ENCODE results near the gene TSHR. TPM values are rescaled to one million over a fixed set of nuclear protein-coding genes. Genes with fewer than 3 reads are reported as not detected.
"Not testable (repeated sequence)": the region's sequence is repeated elsewhere in the genome, so short reads cannot be mapped to it uniquely, and the experiment has no call there.

The TSHR gene
- total RNA-seq, 2 donors from 2014 or later = not detected

DNA sequence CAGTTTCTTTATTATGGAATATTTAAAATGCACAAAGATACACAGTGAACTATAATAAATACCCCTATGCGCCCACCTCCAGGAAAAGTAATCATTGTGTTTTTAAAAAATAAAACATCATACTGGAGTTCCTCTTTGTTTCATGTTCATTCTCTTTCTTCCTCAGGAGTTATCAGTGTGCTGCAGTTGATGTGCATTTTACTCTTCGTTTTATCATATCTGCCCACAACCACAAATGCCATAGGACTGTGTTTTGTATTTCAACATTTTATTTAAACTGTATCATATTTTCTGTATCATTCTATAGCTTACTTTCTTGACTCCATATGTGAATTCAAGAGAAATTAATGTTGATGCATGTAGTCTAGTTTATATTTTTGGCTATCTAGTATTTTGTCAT is 53.9 kb downstream of the TSHR start:
- ATAC-seq = no peak
- Mint-ChIP-seq H3K9me3 (no peaks in the 10 kb centered on the region), H3K36me3 (no peaks in the 10 kb centered on the region), H3K27ac (no peak overlapping the region)
- no peak for DNase-seq (ENCODE audit: low spot score in 2 of 2)

DNA sequence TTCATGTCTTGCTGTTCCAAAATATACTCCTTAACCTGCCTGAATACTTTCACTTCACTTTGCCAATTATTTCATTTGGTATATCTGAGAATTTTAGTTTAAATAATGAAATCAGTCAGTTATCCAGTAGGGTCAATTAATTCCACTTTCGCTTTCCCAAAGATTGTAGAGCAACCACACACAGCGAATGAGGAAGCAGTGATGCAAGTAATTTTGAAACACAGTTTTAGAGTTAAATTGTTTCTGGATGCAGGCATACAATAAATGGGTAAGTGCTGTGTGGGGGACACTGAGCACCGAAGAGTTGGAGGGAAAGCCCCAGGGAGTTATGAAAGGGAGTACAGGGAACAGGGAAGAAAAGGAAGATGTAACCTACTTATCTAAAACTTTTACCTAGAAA is 62.8 kb downstream of the TSHR start:
- no peak for ATAC-seq
- no peaks in the 10 kb centered on the region for H3K36me3 Mint-ChIP-seq
- no peak for DNase-seq (ENCODE audit: low spot score in 2 of 2)
- no peaks in the 10 kb centered on the region for H3K9me3 Mint-ChIP-seq
- peak overlapping the region in 1 of 2 donors; percentile 55 for H3K27ac Mint-ChIP-seq

DNA sequence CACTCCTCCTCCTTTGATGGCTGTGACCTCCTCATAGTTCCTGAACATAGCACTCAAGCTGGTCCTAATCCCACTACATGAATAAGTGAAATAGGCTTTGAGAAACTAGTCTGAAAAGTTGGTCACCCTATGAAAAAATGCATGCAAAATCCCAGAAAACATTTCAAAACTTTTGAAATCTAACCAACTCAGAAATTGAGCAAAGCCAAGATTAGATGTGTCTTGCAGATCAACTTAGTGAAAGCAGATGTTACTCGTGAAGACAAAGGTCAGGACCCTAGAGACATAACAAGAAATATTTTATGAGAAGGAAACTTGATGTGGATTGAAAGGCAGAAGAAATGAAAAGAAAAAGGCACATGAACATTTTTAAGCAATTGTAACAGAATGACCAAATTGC is 63.3 kb downstream of the TSHR start:
- no peak for ATAC-seq
- Mint-ChIP-seq H3K36me3 (no peaks in the 10 kb centered on the region), H3K9me3 (no peaks in the 10 kb centered on the region), H3K27ac (no peak overlapping the region)
- DNase-seq (ENCODE audit: low spot score in 2 of 2) = no peak

DNA sequence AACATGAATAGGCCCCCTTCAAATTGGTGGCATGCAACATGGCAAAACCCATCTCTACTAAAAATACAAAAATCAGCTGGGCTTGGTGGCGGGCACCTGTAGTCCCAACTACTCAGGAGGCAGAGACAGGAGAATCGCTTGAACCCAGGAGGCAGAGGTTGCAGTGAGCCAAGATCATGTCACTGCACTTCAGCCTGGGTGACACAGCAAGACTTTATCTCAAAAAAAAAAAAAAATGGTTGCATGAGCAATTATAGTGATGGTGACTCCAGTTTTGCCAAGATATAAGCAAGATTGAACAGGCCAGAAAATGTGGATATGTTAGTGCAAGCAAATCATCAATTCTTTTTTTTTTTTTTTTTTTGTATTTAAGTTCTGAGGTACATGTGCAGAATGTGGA is 63.7 kb downstream of the TSHR start:
- not testable (repeated sequence) for DNase-seq (ENCODE audit: low spot score in 2 of 2); H3K9me3 Mint-ChIP-seq; ATAC-seq; H3K36me3 Mint-ChIP-seq; H3K27ac Mint-ChIP-seq

DNA sequence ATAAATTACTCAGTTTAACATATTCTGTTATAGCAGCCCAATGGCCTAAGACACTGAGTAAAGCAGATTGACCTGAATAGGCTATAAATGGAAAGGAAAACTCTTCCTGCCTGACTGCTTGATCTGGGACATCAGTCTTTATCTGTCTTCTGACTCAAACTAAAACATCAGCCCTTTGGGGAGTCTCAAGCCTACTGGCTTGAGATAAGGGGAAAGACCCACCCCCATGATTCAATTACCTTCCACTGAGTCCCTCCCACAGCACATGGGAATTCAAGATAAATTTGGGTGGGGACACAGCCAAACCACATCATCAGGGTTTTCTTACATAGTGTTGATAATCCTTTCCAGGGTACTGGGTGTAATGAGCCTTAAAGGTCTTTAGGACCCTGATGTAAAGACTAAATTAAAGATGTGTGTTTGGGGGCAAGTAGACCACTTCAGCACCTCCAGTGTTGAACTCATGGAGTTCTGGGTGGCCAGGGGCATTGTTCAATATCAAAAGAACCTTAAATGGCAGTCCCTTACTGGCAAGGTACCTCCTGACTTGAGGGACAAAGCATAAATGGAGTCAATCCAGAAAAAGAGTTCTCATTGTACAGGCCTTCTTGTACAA is 67.8 kb downstream of the TSHR start:
- H3K27ac Mint-ChIP-seq = no peak overlapping the region
- no peak for DNase-seq (ENCODE audit: low spot score in 2 of 2)
- no peaks in the 10 kb centered on the region for H3K36me3 Mint-ChIP-seq
- ATAC-seq = no peak
- H3K9me3 Mint-ChIP-seq = no peaks in the 10 kb centered on the region

DNA sequence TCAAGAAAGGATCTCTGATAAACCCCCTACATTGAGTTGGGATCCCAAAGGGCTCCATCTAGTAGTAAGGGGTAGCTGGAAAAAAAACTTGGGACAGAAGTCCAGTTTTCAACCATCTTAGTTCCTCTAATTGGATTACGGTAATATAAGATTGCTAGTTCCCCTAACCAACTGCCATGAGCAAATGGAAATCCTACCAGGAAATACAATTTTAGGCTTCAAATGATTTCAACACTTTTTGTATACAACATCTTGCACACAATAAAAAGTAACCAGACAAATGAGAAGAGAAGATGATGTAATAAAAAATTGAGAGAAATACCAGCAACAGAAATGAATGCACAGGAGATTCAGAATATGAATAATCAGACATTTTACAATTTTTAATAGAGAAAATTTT is 73.0 kb downstream of the TSHR start:
- no peak overlapping the region for H3K27ac Mint-ChIP-seq
- no peak for DNase-seq (ENCODE audit: low spot score in 2 of 2)
- H3K9me3 Mint-ChIP-seq = no peaks in the 10 kb centered on the region

DNA sequence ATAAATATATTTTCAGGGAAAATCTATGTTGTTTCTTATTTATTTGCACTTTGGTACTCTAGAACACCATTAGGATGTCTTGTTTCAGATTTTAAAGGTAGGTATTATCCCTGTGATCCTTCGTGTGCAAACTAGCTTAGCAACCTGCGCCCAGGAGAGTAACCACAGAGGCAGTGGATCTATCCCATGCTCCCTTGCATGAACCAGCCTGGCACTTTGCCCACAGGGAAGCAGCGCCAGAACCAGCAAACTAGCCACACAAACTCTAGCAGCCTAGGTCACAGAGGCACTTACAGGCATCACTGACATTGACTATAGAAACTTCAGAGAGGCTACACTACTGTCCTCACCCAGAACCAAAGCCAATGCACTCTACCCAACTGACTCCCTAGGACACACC is 76.1 kb downstream of the TSHR start:
- Mint-ChIP-seq H3K27ac (no peak overlapping the region), H3K9me3 (peaks cover 6% of the 10 kb centered on the region in 2 donors), H3K36me3 (peaks cover 0 to 5% of the 10 kb centered on the region in 2 donors)
- no peak for DNase-seq (ENCODE audit: low spot score in 2 of 2)
- no peak for ATAC-seq

More for the DNA sequence above, 73.0 kb downstream of the TSHR start:
- no peak for ATAC-seq
- H3K36me3 Mint-ChIP-seq = no peaks in the 10 kb centered on the region

DNA sequence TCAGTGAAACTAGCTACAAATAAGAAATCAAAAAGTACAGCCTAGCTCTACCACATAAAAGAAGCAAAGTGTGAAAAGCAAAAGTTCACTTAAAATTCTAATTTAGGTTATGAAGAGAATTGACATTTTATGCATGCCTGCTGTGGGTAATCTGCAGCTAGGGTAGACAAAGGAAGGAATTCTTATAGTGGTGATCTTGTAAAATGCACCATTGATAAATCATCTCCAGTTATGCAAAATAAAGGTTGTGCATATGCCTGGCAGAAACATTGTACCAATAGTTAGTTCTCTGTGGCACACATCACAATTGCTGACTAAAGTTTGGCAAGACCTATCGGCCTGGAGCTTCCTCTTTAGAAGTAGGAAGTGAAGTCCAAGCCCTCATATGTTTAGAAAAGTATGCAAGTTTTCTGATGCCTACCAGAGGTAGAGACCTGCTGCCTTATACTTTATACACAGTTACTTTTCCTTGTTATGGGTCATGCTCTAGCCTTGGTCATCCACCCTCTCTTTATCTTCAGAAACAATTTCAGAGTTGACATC is 78.3 kb downstream of the TSHR start:
- H3K27ac Mint-ChIP-seq = no peak overlapping the region
- H3K36me3 Mint-ChIP-seq = peaks cover 0 to 5% of the 10 kb centered on the region in 2 donors
- ATAC-seq = no peak
- peaks cover 6% of the 10 kb centered on the region in 2 donors for H3K9me3 Mint-ChIP-seq
- no peak for DNase-seq (ENCODE audit: low spot score in 2 of 2)

DNA sequence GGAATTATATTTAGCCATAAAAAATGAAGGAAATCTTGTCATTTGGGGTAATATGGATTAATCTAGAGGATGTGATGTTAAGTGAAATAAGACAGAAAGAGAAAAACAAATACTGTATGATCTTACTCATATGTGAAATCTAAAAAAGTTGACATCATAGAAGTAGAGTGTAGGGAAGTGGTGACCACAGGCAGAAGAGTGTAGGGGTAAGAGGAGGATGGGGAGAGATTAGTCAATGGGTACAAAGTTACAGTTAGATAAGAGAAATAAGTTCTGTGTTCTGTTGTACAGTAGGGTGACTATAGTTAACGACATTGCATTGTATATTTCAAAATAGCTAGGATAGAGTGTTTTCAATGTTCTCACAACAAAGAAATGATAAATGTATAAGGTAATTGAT is 87.0 kb downstream of the TSHR start:
- peaks cover 0 to 7% of the 10 kb centered on the region in 2 donors for H3K9me3 Mint-ChIP-seq
- H3K36me3 Mint-ChIP-seq = no peaks in the 10 kb centered on the region
- ATAC-seq (peak in 1 of 2 donors; percentile 78), DNase-seq (ENCODE audit: low spot score in 2 of 2) (no peak)
- no peak overlapping the region for H3K27ac Mint-ChIP-seq

DNA sequence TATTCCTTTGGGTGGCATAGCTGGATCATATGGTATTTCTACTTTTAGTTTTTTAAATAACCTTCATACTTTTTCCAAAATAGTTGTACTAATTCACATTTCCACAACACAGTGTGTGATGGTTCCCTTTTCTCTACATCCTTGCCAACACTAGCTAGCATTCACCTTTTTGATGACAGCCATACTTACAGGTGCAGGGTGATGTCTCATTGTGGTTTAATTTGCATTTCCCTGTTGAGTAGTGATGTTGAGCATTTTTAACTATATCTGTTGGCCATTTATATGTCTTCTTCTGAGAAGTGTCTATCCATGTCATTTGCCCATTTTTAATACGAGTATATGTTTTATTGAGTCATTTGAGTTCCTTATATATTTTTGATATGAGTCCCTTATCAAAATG is 96.1 kb downstream of the TSHR start:
- Mint-ChIP-seq H3K36me3 (peaks cover 5 to 11% of the 10 kb centered on the region in 2 donors), H3K9me3 (peaks cover 16% of the 10 kb centered on the region in 2 donors), H3K27ac (no peak overlapping the region)
- DNase-seq (ENCODE audit: low spot score in 2 of 2) (no peak), ATAC-seq (no peak)

DNA sequence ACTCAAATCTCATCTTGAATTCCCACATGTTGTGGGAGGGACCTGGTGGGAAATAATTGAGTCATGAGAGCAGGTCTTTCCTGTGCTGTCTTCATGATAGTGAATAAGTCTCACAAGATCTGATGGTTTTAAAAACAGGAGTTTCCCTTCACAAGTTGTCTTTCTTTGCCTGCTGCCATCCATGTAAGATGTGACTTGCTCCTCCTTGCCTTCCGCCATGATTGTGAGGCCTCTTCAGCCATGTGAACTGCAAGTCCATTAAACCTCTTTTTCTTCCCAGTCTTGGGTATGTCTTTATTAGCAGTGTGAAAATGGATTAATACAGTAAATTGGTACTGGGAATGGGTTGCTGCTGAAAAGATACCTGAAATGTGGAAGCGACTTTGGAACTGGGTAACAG is 98.6 kb downstream of the TSHR start:
- Mint-ChIP-seq H3K36me3 (peaks cover 5 to 11% of the 10 kb centered on the region in 2 donors), H3K9me3 (peaks cover 16% of the 10 kb centered on the region in 2 donors)
- H3K27ac Mint-ChIP-seq; ATAC-seq; DNase-seq (ENCODE audit: low spot score in 2 of 2): not testable (repeated sequence)

DNA sequence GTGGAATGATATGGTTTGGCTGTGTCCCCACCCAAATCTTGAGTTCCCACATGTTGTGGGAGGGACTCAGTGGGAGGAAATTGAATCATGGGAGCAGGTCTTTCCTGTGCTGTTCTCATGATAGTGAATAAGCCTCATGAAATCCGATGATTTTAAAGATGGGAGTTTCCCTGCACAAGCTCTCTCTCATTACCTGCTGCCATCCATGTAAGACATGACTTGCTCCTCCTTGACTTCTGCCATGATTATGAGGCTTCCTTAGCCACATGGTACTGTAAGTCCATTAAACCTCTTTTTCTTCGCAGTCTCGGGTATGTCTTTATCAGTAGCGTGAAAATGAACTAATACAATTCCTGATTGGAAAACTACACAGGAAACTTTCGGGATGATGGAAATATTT is 100.5 kb downstream of the TSHR start:
- ATAC-seq (no peak), DNase-seq (ENCODE audit: low spot score in 2 of 2) (no peak)
- Mint-ChIP-seq H3K36me3 (peaks cover 5 to 11% of the 10 kb centered on the region in 2 donors), H3K27ac (no peak overlapping the region), H3K9me3 (peaks cover 16% of the 10 kb centered on the region in 2 donors)

DNA sequence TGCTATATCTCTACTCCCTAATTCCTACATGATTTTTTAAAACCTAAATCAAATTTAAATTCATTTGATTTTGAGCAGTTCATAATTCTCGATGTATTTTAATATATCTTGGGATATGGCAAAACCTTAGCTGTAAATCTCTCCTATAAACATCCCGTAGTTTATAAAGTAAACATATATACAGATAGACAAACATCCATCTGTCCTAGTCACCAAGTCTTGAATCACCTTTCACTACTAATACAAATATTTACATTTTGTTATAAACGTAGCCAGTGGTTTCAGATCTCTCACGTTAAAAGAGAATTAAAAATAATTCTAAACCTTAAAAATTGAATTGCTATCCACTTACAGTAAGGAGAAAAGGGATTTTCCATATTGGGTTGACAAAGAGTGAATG is 107.0 kb downstream of the TSHR start:
- no peak for DNase-seq (ENCODE audit: low spot score in 2 of 2)
- H3K36me3 Mint-ChIP-seq = no peaks in the 10 kb centered on the region
- no peak overlapping the region for H3K27ac Mint-ChIP-seq
- no peaks in the 10 kb centered on the region for H3K9me3 Mint-ChIP-seq
- no peak for ATAC-seq

DNA sequence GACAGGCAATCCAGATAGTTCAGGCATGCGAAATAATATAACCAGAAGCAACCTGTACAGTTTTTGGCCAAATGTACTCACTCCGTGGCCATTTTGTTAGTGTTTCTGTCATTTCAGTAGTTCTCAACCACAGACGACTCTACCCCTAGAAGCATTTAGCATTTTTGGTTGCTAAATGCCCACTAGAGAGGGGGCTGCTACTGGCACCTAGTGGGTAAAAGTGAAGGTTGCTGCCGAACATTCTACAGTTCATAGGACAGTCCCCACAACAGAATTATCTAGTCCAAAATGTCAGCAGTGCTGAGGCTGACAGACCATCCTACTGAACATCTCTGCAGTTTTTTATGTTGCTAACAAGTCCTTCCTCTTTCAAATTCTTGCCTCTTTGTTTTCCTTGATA is 107.4 kb downstream of the TSHR start:
- peak; percentile 36 to 83 for ATAC-seq
- no peaks in the 10 kb centered on the region for H3K9me3 Mint-ChIP-seq
- no peaks in the 10 kb centered on the region for H3K36me3 Mint-ChIP-seq

DNA sequence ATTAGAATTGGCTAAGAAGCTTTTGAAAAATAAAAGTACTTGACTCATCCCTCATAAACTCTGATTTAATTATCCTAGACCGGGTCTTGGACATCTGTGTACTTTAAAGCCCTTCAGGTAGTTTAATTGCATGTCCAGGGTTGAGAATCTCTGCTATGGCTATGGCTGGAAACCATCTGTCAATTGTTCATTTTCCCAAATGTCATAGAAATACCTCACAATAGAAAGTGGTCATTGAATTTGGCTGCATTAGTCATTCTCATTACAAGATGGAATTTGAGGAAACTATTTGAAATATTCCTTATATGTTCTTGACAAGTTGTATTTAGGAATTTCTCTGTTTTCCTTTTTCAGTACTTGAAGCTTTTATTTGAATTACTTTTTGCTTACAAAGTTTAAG is 111.3 kb downstream of the TSHR start:
- Mint-ChIP-seq H3K9me3 (peaks cover 8 to 9% of the 10 kb centered on the region in 2 donors), H3K36me3 (peaks cover 8 to 10% of the 10 kb centered on the region in 2 donors), H3K27ac (no peak overlapping the region)
- no peak for DNase-seq (ENCODE audit: low spot score in 2 of 2)
- ATAC-seq = no peak

More for the DNA sequence above, 107.4 kb downstream of the TSHR start:
- H3K27ac Mint-ChIP-seq = no peak overlapping the region
- no peak for DNase-seq (ENCODE audit: low spot score in 2 of 2)

DNA sequence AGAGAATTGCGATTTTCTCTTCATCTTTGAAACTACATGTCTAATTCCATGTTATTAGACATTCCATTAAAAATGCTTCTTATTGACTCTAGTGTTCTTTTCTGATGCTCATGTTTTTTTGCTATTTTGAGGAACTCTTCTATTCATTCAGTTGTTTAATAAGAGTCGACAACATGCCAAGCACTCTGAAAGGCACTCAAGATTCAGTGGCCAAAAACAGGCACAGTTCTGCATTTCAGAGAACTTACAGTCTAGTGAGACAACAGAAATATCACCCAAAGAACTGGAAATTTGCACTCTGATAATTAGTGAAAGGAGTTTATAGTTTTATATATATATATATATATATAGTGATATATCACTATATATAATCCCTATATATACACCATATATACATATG is 111.7 kb downstream of the TSHR start:
- DNase-seq (ENCODE audit: low spot score in 2 of 2) = no peak
- peaks cover 8 to 9% of the 10 kb centered on the region in 2 donors for H3K9me3 Mint-ChIP-seq
- peaks cover 8 to 10% of the 10 kb centered on the region in 2 donors for H3K36me3 Mint-ChIP-seq
- ATAC-seq = no peak
- H3K27ac Mint-ChIP-seq = no peak overlapping the region

DNA sequence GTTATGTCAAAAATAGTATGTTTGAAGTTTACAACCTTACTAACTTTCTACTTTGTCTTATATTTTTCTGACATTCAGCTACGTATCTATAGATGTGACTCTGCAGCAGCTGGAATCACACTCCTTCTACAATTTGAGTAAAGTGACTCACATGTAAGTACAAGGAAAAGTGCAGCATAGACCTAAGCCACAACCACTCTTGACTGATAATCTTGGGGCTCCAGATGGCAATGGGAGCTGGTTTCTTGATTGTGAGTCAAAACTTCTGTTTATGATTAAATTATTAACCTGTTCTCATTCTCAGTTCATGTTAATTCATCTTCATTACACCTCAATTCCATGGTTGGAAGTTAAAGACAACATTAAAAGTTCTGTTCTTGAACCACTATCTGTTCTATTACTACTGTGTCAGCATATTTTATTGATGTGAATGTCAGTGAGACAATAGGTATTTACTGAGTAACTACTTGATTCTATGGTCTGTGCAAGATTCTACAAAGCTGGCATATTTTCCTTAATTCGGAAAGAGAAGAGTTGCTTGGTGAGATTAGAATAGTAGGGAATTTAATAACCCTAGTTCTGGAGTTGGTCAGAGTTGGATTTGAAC is 112.9 kb downstream of the TSHR start:
- DNase-seq (ENCODE audit: low spot score in 2 of 2) (no peak), ATAC-seq (no peak)
- Mint-ChIP-seq H3K36me3 (peaks cover 8 to 10% of the 10 kb centered on the region in 2 donors), H3K27ac (no peak overlapping the region), H3K9me3 (peaks cover 8 to 9% of the 10 kb centered on the region in 2 donors)

DNA sequence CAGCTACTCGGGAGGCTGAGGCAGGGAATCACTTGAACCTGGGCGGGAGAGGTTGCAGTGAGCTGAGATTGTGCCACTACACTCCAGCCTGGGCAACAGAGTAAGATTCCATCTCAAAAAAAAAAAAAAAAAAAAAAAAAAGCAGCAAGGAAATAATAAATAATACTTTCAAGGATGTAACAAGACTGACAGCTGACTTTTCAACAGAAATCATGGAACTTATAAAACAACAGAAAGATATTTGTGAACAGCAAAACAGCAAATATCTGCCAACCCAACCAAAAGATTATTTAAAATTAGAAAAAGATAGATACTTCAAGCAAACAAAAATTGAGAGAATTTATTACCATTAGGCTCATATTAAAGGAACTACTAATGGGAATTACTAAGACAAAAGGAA is 115.1 kb downstream of the TSHR start:
- H3K9me3 Mint-ChIP-seq = peaks cover 8 to 9% of the 10 kb centered on the region in 2 donors
- peaks cover 8 to 10% of the 10 kb centered on the region in 2 donors for H3K36me3 Mint-ChIP-seq
- no peak for DNase-seq (ENCODE audit: low spot score in 2 of 2)
- no peak for ATAC-seq
- H3K27ac Mint-ChIP-seq = no peak overlapping the region
